GM19035 (cell line): Measurements from ENCODE around the gene STPG3.
"Not testable (repeated sequence)": the region's sequence is repeated elsewhere in the genome, so short reads cannot be mapped to it uniquely, and the experiment has no call there.

ENCODE experiments used
- ATAC-seq: cut with Tn5 transposase; IDR thresholded peaks from one replicate; pipeline ENCODE4 v1.9.1; 2021; ENCODE audit not compliant: unreplicated experiment

STPG3 gene

GRCh38 chr9:137232510-137232909 is 18.6 kb upstream of the STPG3 start:
- no peak for ATAC-seq

- ATAC-seq = no peak
These were observed 17.7 kb upstream of the STPG3 start for GRCh38 chr9:137233143-137233980.

GRCh38 chr9:137234055-137234697 is 16.9 kb upstream of the STPG3 start:
- no peak for ATAC-seq

- ATAC-seq = no peak
These were observed 16.2 kb upstream of the STPG3 start for GRCh38 chr9:137234758-137235423.

GRCh38 chr9:137235424-137236237 is 15.5 kb upstream of the STPG3 start:
- ATAC-seq = no peak

- no peak for ATAC-seq
These were observed 14.7 kb upstream of the STPG3 start for GRCh38 chr9:137236238-137236935.

GRCh38 chr9:137236936-137237421 is 14.1 kb upstream of the STPG3 start:
- ATAC-seq = no peak

GRCh38 chr9:137237759-137238726 is 13.0 kb upstream of the STPG3 start:
- ATAC-seq = no peak

- not testable (repeated sequence) for ATAC-seq
These were observed 11.4 kb upstream of the STPG3 start for GRCh38 chr9:137239541-137240200.

- ATAC-seq = peak; percentile 15
These were observed 10.7 kb upstream of the STPG3 start for GRCh38 chr9:137240318-137240840.

GRCh38 chr9:137240841-137241489 is 10.1 kb upstream of the STPG3 start, which contains the start of gene TUBB4B:
Gene TUBB4B (plus strand): TSS chr9:137241287. CDS start chr9:137241361, 74 bp downstream.
- peak; percentile 70 for ATAC-seq

- ATAC-seq = no peak
These were observed 9.4 kb upstream of the STPG3 start for GRCh38 chr9:137241490-137242268.

- no peak for ATAC-seq
These were observed 8.6 kb upstream of the STPG3 start for GRCh38 chr9:137242269-137243203.

- not testable (repeated sequence) for ATAC-seq
These were observed 7.8 kb upstream of the STPG3 start for GRCh38 chr9:137243266-137243625.

GRCh38 chr9:137243626-137244485 is 7.2 kb upstream of the STPG3 start:
- ATAC-seq = no peak
